Stimulated activated CD4-positive, alpha-beta T cell treated with anti-CD3 and anti-CD28 coated beads, Interleukin-12 subunit alpha, Interleukin-12 subunit beta, amount 100 ng/mL, for 4 hours (primary cell): Measurements from ENCODE around the gene GRAMD1B.
"Not testable (repeated sequence)": the region's sequence is repeated elsewhere in the genome, so short reads cannot be mapped to it uniquely, and the experiment has no call there.

Source experiments
- DNase-seq: peaks from one replicate; pipeline ENCODE4 v3.0.0-alpha.2; 2020

Gene GRAMD1B

DNA sequence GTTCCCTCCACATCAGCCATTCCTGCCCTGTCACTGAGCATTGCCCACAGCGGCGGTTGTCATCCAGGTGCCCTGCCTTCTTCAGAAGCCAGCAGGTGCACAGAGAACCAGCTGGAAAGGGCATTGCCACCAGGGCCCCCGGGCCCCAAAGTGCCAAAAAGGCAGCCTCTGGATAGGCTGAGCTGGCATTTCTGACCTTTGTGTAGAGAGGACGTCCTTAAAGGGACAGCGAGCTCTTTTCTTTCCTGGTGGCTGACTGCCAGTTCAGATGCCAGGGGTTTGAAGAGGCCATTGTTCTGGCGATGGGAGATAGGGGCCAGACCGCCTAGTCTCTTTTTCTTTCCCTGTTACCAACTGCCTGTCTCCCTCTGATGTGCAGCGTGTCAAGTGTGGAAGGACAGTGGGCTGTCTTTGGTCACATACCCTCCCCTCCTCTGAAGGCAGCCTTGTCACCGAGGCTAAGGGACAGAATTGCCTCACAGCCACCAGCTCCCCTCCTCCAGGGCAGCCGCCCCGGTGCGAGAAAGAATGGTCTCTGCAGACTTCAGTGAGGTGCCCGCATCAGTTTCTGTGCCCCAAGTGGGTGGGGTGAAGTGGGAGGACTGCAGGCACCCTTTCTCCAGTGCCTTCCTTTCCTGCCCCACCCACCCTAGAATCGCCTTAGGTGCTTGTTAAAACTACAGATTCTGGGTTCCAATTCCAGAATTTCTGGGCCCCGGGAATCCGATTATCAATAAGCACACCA, 114.7 kb downstream of the GRAMD1B start:
- no peak for DNase-seq

DNA sequence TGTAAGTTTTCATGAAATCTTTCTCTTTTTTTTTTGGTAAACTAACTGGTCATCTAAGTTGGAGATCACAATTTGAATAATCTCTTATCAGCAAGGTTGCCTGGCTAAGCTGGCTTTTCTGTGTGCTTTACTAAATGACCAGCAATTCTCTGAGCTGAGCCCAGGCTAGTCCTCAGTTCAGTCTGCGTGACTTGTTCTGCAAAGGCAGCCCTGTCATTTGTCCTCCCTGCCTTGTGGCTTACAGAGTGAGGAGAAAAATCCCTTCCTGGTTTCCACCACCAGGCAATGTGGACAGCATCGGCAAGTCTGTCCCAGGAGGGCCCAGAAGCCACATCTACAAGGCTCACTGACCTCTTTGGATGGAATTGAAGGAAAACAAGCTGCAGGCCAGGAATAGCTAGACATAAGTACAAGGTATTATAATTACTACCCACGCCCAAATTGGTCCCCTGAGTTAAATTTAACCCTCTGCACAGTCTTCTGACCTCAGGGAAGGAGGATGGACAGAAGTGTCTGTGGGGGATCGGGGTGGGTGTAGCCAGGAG, 115.7 kb downstream of the GRAMD1B start:
- no peak for DNase-seq

DNA sequence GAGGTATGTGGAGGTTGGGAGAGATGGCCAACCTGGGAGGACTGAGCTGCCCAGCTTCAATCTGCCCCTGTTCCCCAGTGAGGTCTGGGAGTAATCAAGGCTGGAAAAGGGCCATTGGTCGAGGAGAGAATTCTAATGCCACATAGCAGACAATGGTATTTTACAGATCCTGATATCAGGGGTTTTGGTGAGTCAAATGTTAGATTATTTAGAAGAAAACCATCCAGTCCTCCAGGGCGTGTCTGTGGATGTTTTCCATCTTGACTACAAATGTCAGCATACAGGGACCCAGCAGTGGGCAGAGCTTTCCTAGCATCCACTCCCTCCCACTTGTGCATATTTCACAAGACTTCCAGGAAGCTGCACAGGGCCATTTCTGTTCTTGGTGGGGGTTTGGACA, 116.4 kb downstream of the GRAMD1B start:
- no peak for DNase-seq

DNA sequence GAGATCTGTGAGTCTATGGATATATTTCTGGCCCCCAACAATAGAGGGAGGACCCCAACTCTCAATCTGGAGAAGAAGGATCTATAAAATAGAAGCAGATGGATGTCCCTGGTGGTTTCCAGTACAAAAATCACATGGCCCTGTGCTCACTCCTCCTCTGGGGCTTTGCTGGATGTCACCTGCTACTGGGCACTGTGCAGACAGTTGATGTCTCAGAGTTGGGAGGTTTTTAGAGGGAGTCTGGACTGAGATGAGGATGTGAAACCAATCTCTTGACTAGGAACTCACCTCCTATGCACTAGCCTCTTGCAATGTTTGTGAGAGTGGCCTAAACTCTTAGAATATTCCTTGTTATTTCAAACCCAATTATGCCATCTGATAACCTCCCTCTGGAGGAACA, 117.1 kb downstream of the GRAMD1B start:
- no peak for DNase-seq

DNA sequence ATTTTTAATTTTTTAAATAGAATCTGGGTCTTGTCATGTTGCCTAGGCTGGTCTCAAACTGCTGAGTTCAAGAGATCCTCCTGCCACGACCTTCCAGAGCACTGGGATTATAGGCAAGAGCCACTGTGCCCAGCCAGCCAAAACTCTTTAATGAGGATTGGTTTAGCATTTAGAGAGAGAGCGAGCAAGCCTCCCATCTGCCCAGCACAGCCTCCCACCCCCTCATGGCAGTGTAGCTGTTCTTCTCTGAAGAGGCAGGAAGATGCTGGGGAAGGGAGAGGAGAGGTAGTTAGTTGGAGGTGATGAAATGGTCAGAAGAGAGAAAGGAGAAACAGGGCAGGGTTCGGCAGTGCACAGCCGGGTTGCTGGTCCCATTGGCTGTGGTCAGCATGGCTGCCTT, 118.7 kb downstream of the GRAMD1B start:
- no peak for DNase-seq

DNA sequence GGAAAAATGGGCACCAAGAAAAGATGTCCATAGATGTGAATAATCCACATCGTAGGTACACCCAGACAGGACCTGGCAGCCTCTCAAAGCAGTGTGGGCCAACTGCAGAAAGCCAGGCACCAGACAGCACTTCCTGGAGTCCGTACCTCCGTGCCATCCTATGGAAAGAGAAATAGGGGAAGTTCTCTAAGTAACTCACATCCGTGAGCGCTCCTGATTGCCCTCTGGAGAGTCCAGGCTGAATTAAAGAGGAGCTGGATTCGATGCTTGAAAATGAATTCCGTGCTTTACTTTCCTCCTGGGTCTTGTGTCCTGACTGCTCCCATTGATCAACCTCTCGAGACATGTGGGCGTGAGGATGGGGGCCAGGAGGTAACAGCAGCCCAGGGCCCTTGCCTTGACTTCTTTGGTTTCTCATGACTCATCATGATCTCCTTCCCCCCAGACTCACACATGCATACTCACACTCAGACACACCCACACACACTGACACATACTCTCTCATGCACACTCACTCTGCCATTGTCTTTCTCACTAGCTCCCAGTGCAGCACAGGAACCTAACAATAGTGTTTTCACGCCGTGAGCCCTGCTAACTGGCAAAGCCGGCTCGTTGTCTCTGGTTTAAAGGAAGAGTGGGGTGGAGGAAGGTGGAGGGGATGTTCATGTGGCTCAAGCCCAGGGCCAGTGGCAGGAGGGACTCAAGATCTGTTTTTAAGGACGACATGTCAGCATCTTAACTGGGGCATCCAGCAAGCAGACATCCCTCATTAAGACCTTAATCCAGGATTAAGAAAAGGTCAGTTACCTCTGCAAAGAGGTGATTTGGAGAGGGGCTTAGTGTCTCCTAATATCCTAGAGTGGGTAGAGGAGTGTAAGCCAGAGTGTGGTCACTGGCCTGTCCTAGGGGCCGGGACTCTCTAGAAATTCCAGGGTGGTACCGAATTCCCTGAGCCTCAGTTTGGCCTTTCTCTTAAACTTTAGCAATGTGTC, 120.2 kb downstream of the GRAMD1B start:
- no peak for DNase-seq

DNA sequence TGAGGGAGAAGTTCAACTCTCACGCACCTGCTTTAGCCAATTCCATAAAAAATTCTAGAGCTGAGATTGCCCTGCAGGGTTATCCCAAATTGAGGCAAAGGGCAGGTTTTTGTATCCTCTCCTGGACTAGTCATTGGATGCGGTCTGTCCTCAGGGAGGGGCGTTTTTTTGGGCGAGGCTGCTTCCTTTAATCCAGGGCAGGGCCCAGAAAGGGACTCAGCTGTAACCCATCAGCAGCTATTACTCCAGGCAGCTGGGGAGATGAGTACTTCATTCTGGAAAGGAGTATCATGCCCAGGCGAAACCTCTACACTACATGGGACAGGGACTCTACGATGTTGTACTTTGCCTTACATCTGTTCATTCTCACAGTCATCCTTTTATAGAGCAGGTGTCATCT, 121.0 kb downstream of the GRAMD1B start:
- no peak for DNase-seq

DNA sequence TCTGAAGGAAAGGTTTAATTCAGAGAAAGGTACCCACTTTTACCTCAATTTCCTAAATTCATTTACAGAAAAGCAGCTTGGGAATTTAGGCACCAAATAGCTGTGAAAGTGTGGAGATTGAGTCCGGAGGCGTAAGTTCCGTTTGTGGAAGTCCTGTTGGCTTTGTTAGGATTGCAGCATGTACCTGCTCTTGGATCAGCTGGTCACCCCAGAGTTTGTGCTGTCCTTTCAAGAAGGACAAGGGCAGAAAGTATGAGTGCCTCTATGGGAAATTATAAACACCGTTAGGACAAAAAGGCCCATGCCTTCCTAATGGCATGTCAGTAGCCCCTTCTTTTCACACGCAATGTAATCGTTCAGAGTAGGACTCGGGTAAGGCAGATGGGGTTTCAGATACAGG, 126.6 kb downstream of the GRAMD1B start:
- DNase-seq: no peak

DNA sequence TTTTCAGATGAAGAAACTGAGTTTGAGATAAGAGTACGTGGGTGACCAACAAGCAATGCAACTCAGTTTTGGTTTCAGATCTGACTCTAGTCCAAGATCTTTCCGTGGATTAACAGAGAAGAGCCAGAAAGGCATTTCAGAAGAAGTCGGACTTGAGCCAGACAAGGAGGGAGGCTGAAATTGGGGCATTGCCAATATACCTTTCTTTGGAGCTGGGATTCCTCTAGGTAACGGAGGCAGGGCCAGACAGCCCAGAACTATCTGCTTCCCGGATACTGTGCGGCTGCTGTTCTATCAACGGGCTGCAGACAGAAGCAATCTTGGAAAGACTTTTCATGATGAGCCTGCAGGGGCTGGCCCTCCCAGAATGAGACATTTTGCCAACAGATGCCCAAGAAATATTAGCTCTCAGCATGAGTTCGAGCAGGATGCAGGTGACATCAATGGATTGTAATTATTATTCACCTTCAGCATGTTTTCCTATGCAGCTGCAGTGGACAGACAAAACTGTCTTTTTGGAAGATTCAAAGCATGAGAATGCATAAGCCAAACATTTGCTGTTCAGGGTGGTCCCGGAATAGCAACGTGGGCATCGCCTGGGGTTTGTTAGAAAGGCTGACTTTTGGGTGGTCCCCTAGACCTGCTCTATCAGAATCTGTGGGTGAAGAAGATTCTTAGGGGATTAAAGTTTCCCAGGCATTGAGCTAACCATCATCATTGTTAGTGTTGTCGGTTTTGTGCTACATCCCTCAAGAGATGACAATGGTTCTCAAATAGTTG, 128.7 kb downstream of the GRAMD1B start:
- no peak for DNase-seq

DNA sequence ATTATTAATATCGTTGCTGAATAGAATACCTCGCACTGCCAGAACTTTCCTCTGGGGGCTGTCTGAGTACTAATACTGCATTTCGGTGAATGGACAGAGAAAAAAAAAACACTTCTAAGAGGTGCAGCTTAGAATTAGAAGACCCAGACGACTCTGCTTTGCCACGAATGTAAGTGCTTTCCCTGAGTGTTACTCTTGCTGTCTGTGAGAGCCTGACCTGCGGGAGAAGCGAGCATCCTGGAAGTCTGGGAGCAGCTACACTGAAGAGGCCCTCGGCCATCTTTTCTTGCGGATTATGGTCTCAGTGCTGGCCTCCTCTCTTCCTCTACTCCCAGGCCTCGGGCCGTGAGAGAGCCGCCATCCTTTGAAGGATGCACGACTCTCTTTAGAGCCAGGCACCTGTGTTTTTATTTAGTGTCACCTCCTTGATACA, 129.5 kb downstream of the GRAMD1B start:
- no peak for DNase-seq

DNA sequence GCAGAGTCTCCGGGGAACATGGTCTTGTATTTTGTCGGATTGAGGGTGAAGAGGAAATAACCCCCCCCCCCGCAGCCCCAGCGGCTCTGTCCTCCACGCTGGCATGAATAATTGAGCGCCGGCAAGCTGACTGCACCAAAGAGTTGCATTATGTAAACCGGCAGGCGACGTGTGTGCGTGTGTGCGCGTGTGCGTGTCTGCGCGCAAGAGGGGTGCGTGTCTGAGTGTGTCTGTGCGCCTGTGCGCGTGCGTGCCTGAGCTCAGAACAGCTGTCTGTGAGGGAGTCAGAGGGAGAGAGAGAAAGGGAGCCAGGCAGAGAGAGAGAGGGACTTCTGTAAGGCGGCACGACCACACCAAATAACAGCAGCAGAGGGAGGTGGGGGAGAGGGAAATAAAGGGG, 129.9 kb downstream of the GRAMD1B start:
- DNase-seq: no peak

DNA sequence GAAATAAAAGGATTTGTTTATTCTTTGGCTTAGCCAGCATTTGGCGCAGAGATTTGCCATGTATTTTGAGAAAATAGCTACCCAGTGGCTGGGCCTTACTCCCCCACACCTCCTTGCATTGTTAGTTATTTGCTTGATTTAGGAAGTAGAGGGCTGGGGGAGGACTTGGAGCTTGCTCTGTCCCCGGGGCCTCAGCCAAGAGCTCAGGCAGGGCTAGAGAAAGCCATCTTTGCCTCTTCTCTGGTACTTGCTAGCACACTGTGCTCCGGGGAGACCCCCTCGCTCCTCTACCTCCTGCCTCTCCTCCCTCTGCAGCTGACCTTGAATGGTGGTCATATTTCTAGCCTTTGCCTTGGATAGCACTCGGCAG, 131.3 kb downstream of the GRAMD1B start:
- no peak for DNase-seq

DNA sequence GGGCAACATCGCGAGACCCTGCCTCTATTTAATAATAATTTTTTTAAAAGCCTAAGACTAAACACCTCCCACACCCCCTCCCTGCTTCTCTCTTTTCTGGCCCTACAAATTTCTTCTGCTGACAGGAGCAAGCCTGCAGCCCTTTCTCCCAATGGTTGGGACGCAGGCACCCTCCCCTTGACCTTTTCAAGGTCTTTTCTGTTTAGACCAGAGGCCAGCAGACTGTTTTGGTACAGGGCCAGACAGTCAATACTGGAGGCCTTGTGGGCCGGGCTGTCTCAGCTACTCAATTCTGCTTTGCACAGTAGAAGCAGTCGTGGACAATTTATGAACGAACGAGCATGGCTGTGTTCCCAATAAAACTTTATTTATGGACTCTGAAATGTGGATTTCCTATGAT, 132.1 kb downstream of the GRAMD1B start:
- no peak for DNase-seq

DNA sequence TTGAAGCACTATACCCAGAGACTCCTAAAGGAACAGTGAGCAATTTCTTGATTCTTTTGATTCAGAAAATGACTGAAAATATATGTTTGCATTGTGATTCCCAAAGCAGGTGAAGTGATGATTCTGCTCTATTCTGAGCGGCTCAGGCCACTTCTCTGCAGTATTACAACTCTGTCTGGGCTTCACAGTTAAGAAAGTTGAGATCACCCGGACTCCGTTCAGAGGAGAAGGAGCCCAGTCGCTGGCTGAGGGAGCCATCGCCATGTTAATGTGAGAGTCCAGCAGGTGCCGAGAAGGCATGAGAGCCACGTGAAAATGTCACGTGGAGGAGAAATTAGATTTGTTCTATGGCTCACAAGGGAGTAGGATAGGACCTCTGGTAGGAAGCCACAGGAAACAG, 132.8 kb downstream of the GRAMD1B start:
- DNase-seq: no peak

DNA sequence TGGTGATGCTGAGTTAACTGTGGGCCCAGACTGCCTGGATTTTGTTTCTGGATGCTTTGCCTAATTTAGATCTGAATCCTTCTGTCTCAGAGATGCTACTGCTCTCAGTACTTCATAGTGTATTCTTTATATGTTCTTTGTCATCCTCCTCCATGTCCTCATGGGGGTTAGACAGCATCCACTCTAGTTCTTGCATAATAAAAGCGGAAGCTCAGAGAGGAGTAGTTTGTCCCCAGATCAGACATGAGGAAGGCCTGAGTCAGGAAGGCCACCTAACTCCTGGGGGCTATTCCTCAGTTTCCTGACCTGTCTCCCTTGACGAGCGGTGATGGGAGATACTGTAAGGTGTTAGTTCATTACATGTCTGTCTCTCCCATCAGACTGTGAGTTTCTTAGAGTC, 134.2 kb downstream of the GRAMD1B start:
- no peak for DNase-seq

DNA sequence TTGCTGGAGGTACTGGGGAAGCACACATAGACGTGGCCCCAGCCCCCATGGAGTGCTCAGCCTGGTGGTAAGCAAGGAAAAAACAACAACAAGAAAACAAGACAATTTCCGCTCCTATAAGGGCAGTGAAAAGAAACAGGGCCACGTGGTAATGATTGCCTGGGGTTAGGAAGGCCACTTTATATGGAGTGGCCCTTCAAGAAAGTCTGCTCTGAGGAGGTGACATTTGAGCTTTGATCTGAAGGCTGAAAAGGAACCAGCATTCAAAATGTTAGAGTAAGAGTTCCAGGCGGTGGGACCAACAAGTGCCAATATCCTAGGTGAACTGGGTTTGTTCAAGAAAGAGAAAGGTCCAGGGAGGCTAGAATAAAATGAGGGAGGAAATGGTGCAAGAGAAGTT, 136.8 kb downstream of the GRAMD1B start:
- DNase-seq: no peak

DNA sequence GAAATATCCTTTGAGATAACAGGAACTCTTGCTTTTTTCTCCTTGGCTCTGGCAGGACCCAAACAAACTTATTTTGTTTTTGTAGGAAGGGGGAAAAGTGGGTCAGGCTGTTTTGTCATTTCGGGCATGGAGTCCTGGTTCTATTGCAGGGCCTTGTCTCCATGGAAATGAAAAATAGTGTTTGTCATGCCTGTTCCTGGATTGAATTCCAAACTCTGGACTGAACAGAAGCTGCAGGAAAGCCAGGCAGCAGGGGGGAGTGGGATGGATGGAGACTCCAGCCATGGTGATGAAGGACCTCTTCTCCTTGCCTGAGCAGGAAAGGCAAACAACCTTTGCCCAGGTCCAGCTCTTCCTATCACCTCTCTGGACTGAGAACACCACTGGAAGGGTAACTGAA, 137.4 kb downstream of the GRAMD1B start:
- no peak for DNase-seq

DNA sequence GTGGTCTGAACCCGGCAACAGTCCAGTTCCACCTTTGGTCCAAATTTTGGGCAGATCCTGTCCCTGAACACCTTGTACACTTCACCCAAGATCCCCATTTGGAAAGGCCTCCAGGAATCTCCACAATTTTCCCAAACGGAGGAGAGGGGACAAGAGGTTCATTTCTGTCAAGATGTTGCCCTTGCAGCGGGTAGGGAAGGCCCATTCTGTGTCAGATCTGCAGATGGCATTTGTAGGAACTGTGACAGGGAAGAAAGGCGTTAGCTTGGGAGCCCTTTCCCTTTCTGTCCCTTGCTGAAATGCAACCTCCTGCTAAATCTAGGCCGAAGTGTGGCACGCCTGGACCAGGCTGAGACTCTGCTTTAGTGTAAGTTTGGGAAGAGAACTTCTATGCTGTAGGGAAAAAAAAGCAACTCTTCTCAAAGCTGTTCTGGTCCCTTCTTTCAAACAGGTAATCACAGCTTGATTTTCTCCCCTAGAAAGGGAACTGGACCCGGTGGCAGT, 138.3 kb downstream of the GRAMD1B start:
- no peak for DNase-seq

DNA sequence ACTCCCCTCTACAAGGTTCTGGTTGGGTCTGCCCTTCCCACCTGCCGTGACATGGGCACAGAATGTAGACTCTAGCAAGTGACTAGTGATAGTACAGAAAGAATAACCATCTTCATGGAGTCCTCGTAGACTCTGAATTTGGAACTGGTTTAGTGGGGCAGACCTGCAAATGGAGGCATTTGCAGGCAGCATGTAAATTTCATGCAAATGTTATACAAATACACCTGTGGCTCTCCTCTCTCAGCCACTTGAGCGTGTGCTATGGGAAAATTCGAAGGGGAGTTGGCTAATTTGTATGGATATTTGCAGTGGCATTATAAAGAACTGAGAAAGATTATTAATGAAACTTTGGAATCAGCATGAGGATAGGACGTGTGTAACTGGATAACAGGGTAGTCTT, 139.3 kb downstream of the GRAMD1B start:
- no peak for DNase-seq

DNA sequence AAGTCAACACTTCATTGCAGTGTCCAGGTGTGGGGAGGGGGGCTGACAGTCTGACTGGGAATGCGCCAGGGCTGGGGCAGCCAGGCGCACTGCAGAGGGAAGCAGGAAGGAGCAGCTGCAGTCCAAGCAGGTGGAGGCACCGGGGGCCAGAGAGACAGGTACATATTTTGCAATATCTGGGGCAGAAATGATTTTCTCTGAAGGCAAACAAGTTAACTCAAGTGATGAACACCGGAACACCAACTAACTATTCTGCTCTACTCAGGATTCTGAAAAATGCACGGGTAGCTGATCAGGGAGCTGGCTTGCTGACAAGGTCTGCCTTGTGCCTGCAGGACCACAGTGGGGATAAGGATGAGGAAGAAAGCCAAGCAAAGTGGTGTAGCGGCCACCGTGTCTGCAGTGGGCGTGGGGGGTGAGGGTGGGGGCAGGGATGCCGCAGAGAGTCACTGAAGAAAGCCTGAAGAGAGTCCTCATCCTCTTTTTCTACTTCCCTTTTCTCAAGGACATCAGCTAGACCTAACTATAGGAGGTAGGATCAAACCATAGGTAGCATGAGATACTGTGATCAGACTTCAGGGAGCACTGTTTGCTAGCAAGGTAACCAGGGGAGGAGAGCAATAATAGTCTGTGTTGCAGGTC, 141.0 kb downstream of the GRAMD1B start:
- DNase-seq: no peak

DNA sequence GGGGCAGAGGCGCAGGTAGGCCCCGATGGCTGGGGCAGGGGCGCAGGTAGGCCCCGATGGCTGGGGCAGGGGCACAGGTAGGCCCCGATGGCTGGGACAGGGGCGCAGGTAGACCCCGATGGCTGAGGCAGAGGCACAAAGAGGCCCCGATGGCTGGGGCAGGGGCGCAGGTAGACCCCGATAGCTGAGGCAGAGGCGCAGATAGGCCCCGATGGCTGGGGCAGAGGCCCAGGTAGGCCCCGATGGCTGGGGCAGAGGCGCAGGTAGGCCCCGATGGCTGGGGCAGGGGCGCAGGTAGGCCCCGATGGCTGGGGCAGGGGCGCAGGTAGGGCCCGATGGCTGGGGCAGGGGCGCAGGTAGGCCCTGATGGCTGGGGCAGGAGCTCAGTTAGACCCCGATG, 142.7 kb downstream of the GRAMD1B start:
- DNase-seq: not testable (repeated sequence)

DNA sequence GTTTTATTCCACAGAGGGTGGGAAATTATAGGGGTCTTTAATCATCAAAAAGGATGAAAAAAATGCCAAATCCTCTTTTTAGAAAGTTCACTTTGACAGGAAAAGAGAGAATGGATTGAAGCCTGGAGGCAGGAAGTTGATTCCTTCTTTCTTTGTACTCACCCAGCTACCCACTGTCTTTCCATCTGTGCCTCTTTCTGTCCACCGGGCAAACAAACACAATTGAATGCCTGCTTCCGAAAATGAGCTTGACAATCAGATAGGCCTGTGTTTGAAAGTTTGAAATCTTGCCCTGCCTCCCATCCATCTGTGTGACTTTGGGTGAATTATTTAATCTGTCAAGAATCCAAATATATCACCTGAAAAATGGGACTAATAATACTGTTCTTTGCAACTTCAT, 143.2 kb downstream of the GRAMD1B start:
- DNase-seq: no peak
